Osteoblast (primary cell): ENCODE data around the gene CDC34. TPM values are rescaled to one million over a fixed set of nuclear protein-coding genes. Genes with fewer than 3 reads are reported as not detected.
A peak's percentile ranks its signal among the peaks of the same experiment; 100 is the strongest.

Experiments
- DNase-seq: peaks from one replicate; pipeline ENCODE4 v3.0.0; 2011; ENCODE audit warnings: low spot score, mixed read lengths; ENCODE audit not compliant: insufficient read length; ENCODE audit errors: missing footprints
- H2AFZ ChIP-seq: 2 replicates; pipeline ENCODE4 v1.6.0; 2011; ENCODE audit warnings: mild to moderate bottlenecking, low read length
- H3K27ac ChIP-seq: 2 replicates; pipeline ENCODE4 v1.5.1; 2011; ENCODE audit warnings: mild to moderate bottlenecking, low read depth, low read length, moderate library complexity
- H3K27me3 ChIP-seq: 2 replicates; pipeline ENCODE4 v1.6.0; 2012; ENCODE audit warnings: mild to moderate bottlenecking, control low read depth, inconsistent platforms, low read length, moderate library complexity; ENCODE audit not compliant: insufficient read depth
- H3K36me3 ChIP-seq: 2 replicates; pipeline ENCODE4 v1.5.1; 2011; ENCODE audit warnings: mild to moderate bottlenecking, low read length, control low read depth, moderate library complexity; ENCODE audit not compliant: insufficient read depth
- H3K4me1 ChIP-seq: 2 replicates; pipeline ENCODE4 v1.5.1; 2011; ENCODE audit warnings: mild to moderate bottlenecking, low read length, control low read depth, moderate library complexity; ENCODE audit not compliant: insufficient read depth
- H3K4me2 ChIP-seq: 2 replicates; pipeline ENCODE4 v1.6.0; 2011; ENCODE audit warnings: mild to moderate bottlenecking, low read length; ENCODE audit not compliant: insufficient read depth
- H3K4me3 ChIP-seq: fragments of 200-600 bp; sonication (generic); 3 replicates; pipeline ENCODE4 v1.5.1; 2012; ENCODE audit warnings: mild to moderate bottlenecking, low read length, inconsistent platforms; ENCODE audit not compliant: insufficient read depth
- H3K79me2 ChIP-seq: 2 replicates; pipeline ENCODE4 v1.6.0; 2012; ENCODE audit warnings: mild to moderate bottlenecking, low read length, control low read depth, inconsistent platforms; ENCODE audit not compliant: insufficient read depth
- H3K9me3 ChIP-seq: 2 replicates; pipeline ENCODE4 v1.5.1; 2011; ENCODE audit warnings: low read depth, low read length, control low read depth
- H4K20me1 ChIP-seq: 2 replicates; pipeline ENCODE4 v1.6.0; 2012; ENCODE audit warnings: mild to moderate bottlenecking, low read length, control low read depth; ENCODE audit not compliant: insufficient read depth
- CTCF ChIP-seq: IDR thresholded peaks from 2 replicates; pipeline ENCODE4 v1.5.1; 2011; ENCODE audit warnings: mild to moderate bottlenecking, low read depth, low read length, moderate library complexity; ENCODE audit errors: extremely low read depth
- total RNA-seq: library from RNA; depleted of rRNA; stranded (reverse); fragments of >200 nt; gene quantifications from 2 replicates; pipeline ENCODE4 v1.2.3, GENCODE V29; 2012

Gene CDC34
- total RNA-seq, 1 donor, result 32.9 TPM

- Histone ChIP-seq H4K20me1 (no peaks in the 10 kb centered on the region), H3K4me2 (no peak overlapping the region), H3K9me3 (no peaks in the 10 kb centered on the region), H3K4me1 (peaks cover 6% of the 10 kb centered on the region), H3K4me3 (no peak overlapping the region), H3K27ac (no peak overlapping the region), H3K79me2 (no peaks in the 10 kb centered on the region), H3K36me3 (no peaks in the 10 kb centered on the region), H3K27me3 (peaks cover 9% of the 10 kb centered on the region), H2AFZ (no peak overlapping the region)
- TF ChIP-seq CTCF, result no peak
- peak; percentile 81 for DNase-seq
Observed at GRCh38 chr19:493391-494170, 38.0 kb upstream of the CDC34 start.

DNA sequence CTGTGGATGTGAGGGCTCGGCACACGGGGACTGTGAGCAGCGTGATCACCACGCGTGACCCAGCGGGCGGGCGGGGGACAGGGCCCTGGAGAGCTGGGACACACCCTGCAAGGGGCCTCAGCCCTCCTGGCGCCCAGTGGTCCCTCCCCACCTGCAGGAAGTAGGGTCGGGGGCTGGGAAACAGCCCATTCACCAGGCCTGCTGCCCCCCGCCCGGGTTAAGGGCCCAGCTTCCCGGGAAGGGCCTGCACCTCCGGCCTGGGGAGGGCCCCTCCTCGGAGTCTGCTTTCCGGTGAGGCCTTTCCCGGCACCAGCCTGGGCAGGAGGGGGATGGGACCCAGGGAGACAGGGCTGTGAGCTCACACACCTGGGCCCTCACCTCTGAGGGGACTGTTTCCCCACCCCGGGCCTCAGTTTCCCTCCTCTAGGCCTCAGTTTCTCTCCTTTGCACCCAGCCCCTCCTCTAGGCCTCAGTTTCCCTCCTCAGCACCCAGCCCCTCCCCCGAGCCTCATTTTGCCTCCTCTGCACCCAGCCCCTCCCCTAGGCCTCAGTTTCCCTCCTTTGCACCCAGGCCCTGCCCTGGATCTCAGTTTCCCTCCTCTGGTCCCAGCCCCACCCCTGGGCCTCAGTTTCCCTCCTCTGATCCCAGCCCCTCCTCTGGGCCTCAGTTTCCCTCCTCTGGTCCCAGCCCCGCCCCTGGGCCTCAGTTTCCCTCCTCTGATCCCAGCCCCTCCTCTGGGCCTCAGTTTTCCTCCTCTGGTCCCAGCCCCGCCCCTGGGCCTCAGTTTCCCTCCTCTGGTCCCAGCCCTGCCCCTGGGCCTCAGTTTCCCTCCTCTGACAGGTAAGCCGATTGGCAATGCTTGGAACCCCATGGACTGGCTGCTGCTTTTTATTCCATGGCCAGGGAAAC, 37.1 kb upstream of the CDC34 start:
- Histone ChIP-seq H4K20me1 (no peaks in the 10 kb centered on the region), H3K4me3 (no peak overlapping the region), H2AFZ (no peak overlapping the region), H3K9me3 (no peaks in the 10 kb centered on the region), H3K27ac (no peak overlapping the region), H3K4me1 (peaks cover 6% of the 10 kb centered on the region), H3K27me3 (peaks cover 16% of the 10 kb centered on the region), H3K79me2 (no peaks in the 10 kb centered on the region), H3K36me3 (no peaks in the 10 kb centered on the region), H3K4me2 (no peak overlapping the region)
- no peak for TF ChIP-seq CTCF
- DNase-seq, result peak; percentile 89

DNA sequence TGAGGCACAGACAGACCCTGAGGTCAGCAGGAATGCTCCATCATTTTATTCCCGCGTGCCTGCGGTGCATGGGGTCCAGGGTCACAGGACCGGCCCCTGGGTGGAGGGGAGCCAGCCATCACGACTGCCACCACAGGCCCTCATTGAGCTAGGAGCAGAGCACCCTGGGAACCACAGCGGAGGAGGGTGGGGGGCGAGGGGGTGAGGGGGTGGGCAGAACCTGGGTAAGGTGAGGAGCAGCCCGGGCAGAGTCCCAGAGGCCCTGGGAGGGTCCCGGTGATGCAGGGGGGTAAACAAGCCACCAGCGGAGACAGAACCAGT, 36.5 kb upstream of the CDC34 start:
- no peak for TF ChIP-seq CTCF
- Histone ChIP-seq H3K79me2 (no peaks in the 10 kb centered on the region), H3K4me1 (peaks cover under 1% of the 10 kb centered on the region), H3K27ac (no peak overlapping the region), H3K36me3 (no peaks in the 10 kb centered on the region), H3K9me3 (no peaks in the 10 kb centered on the region), H3K4me3 (no peak overlapping the region), H2AFZ (no peak overlapping the region), H3K27me3 (peaks cover 19% of the 10 kb centered on the region), H4K20me1 (no peaks in the 10 kb centered on the region), H3K4me2 (no peak overlapping the region)
- DNase-seq, result no peak
